GM18870 (cell line): ENCODE measurements around the gene S100A14.
A peak's percentile ranks its signal among the peaks of the same experiment; 100 is the strongest.

ENCODE experiments used
- ATAC-seq: cut with Tn5 transposase; IDR thresholded peaks from one replicate; pipeline ENCODE4 v1.9.1; 2021; ENCODE audit warnings: moderate library complexity; ENCODE audit not compliant: unreplicated experiment

S100A14 gene

DNA sequence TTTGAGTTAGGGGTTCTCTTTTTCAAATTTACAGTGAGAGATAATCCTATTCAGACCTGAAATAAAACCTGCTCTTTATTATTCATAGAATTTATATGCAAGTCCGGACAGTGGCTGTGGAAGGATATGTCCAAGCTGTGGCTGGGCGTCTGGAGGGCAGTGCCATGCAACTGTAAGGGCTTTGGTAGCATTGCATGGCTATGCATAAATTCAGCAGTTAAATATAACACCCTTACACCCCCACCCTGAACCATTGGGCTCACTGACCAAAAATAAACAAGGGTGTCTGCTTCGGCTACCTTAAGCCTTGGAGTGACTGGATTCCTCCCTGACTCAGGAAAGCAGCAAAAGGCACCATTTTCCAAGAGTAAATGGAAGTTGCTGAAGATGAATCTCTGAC lies 23.2 kb upstream of the S100A14 start:
- no peak for ATAC-seq

GRCh38 chr1:153638261-153638660 lies 22.1 kb upstream of the S100A14 start:
- no peak for ATAC-seq

DNA sequence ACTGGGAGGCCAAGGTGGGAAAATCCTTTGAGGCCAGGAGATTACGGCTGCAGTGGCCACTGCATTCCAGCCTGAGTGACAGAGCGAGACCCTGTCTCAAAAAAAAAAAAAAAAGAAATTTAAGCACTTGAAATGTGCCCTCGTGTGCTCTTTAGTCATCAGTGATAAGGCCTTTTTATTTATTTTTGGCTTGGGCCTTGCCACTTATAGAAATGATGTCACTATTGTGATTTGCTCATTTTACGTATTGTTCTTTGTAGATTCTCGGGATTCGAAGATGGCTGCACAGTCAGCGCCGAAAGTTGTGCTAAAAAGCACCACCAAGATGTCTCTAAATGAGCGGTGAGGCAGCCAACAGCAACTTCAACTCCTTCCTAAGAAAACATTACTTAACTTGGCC lies 20.2 kb upstream of the S100A14 start:
- no peak for ATAC-seq

- ATAC-seq, result no peak
These were observed 19.7 kb upstream of the S100A14 start for GRCh38 chr1:153635872-153636271.

GRCh38 chr1:153633754-153634665 lies 17.9 kb upstream of the S100A14 start, which contains the start of gene CHTOP:
Gene CHTOP (plus strand): TSS chr1:153634066. CDS start chr1:153636589, 2,523 bp downstream.
- peak; percentile 86 for ATAC-seq

GRCh38 chr1:153633161-153633753 lies 17.1 kb upstream of the S100A14 start:
- ATAC-seq, result no peak

DNA sequence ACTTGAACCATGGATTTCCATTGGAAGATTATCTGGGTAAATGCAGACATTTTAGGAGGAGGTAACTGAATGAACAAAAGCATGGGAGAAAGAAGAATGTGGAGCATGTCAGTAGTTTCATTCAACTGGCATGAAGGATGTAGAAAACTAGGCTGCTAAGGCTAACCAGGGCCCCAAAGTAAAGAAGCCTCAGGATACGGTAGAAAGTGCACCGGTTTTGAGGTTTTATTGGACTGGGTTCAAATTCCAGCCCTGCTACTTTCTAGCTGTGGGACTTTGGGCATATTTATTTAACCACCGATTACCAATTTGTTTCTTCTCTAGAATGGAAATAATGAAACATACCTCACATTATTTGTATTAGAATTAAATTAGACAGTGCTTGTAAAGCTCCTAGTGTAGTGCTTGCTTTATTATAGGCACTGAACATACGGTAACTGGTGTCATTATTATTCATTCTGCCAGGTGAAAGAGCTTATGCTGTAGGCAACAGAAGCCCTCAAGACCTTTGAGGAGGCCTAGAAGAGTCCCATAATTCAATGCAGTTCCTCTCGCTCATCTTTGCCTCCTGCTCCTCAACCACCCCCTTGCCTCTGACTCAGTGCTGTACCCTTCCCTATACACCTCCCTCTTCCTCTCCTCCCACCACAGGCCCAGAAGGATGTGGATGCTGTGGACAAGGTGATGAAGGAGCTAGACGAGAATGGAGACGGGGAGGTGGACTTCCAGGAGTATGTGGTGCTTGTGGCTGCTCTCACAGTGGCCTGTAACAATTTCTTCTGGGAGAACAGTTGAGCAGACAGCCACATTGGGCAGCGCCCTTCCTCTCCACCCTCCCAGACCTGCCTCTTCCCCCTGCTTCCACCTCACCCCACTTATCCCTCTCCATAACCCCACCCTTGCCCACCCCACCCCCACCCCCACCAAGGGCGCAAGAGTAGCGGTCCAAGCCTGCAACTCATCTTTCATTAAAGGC lies 15.2 kb upstream of the S100A14 start:
- ATAC-seq, result no peak

DNA sequence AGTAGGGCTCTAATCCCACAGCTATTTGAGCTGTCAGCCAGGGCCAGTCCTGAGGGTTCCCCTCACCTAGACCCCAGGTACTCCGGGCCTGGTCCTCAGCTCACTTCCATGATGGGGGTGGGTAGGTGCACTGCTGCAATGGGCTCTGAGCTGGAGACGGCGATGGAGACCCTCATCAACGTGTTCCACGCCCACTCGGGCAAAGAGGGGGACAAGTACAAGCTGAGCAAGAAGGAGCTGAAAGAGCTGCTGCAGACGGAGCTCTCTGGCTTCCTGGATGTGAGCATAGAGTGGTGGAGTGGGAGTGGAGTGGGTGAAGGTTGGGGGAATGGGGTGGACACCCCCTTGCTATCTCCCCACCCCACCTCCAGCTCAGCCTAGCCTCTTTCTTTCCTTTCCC lies 14.3 kb upstream of the S100A14 start:
- no peak for ATAC-seq

DNA sequence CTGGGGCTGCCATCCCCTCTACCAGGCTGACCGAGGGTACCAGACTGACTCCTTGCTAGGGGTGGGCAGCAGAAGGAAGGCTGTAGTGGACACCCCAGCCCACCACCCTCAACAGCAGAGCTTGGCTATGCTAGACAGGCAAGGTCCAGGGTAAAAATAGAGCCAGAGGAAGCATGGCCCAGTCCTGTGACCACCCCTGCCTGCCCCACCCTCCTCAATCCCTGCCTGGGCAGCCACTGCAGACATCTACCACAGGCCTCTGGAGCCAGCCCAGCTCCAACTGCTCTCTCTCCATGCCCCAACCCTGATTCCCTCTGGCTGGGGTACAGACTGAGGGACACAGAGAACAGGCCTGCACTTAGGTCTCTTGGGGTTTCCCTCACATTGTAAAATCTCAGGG lies 13.8 kb upstream of the S100A14 start:
- no peak for ATAC-seq

DNA sequence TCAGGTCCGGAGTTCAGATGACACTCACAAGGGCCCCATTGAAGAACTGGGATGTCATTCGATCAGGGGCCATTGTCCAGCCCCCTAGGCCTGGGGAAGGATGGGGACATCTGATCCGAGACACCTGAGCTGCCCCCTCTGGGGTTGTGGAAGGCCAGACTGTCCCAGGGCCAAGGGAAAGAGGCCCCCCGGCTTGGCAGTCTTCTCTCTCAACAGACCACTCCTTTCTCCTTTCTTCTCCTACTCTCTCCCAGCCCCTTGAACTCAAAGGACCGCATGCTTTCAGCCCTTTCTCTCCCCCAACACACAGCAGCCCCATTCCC lies 13.2 kb upstream of the S100A14 start:
- ATAC-seq, result no peak

- no peak for ATAC-seq
These were observed 12.7 kb upstream of the S100A14 start for GRCh38 chr1:153628638-153629342.

DNA sequence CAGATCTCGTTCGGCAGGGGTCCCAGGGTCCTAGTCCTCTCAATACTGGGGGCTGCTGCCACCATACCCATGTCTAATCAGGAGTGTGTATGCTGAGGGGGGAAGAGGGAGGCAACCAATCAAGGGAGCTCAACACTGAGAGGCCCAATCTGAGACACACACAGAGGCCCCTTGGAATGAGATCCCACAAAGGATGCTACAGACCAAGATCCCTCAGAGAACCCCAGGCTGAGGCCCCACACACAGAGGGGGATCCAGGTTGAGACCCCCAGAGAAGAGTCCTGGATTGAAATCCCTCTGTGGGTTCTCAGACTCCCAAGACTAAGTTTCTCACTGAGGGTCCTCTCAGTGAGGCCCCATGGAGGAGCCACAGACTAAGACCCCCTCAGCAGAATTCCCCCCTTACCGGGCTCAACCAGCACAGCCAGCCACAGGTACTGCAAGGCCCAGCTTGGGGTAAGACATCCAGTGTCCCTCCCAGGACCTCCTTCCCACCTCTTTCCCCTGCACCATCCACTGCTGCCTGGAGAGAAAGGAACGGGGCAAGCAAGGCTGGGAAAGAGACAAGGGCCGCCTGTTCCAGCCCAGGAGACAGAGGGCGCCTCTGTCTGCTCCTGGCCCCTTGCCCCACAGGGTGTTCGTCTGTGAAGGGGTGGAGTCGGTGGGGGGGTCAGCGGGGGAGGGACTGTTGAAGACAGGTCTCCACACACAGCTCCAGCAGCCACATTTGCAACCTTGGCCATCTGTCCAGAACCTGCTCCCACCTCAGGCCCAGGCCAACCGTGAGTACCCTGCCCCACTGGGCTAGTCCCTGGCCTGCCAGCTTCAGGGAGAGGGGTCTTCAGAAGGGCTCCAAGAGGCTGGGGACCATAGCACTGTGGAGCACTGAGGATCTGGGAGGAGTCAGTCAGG lies 11.8 kb upstream of the S100A14 start, which contains the start of gene S100A1:
Gene S100A1 (plus strand): TSS at position 720 of the 912 bp plus-strand sequence. CDS start 2,088 bp downstream, outside the sequence.
- no peak for ATAC-seq

- no peak for ATAC-seq
These were observed 11.0 kb upstream of the S100A14 start, which contains the start of gene S100A13 for GRCh38 chr1:153626904-153627714. Gene S100A13 (minus strand): TSS chr1:153627505. CDS start chr1:153626472, 1,033 bp downstream.

GRCh38 chr1:153626477-153626903 lies 10.4 kb upstream of the S100A14 start:
- no peak for ATAC-seq

- ATAC-seq, result no peak
These were observed 9.0 kb upstream of the S100A14 start for GRCh38 chr1:153624965-153625611.

DNA sequence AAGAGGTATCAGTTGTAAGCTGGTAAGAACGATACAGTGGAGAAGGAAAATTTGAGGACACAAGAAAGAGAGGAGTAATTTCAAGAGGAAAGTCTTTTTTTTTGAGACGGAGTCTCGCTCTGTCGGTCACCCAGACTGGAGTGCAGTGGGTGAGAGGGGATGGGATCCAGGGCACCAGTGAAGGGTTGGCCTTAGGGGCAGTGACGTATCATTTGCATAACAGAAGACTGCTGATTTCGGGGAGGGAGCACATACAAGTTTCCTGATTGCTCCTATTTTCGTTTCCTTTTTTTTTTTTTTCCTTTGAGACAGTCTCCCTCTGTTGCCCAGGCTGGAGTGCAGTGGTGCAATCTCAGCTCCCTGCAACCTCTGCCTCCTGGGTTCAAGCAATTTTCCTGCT lies 7.0 kb upstream of the S100A14 start:
- no peak for ATAC-seq

DNA sequence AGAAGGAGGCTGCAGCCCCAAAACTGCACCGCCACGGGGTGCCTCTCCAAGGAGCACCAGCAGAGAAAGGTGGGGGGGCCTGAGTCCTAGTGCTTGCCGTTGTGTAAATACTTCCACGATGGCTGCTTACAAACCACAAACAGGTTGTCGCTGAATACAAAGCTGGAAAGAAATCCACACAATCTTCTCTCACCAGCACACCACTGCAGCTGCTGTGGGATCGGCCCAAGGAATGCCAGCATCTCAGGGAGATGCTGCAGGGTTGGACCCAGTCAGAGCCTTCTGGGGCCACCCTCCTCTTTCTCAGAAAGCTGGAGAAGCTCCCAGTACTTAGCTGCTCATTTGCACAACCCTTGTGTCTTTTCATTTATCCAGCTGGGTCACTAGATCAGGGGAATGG lies 3.0 kb upstream of the S100A14 start:
- ATAC-seq, result no peak

DNA sequence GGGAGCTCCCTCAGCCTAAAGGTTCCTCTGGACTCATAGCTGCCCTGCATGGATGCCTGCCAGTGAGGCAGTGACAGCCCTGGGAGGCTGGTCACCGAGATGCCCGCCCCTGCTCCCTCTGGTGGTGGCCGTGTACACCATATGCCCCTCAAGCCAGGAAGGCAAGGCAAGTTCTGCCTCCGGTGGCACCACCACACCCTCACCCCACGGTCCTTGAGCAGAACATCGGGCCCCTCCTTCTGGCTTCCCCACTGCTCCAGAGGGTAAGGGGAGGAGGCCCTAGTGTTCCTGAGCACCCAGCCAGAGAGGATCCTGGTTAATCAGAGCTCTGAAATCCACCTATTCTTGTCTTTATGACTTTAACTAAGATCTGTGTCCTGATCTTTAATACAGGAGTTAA lies 1.5 kb upstream of the S100A14 start:
- no peak for ATAC-seq
